Epithelial cell of proximal tubule (primary cell): Measurements from ENCODE around the gene FARSB. TPM values are rescaled to one million over a fixed set of nuclear protein-coding genes. Genes with fewer than 3 reads are reported as not detected.

Source experiments
- DNase-seq: peaks from one replicate; pipeline ENCODE4 v3.0.0-alpha.2; 2011; ENCODE audit warnings: low read depth
- H3K4me3 ChIP-seq: 2 replicates; pipeline ENCODE4 v1.5.1; 2011; ENCODE audit warnings: low read depth, mild to moderate bottlenecking, low read length
- total RNA-seq: library from RNA; depleted of rRNA; stranded (reverse); fragments of >200 nt; gene quantifications from 2 replicates; pipeline ENCODE4 v1.2.3, GENCODE V29; 2015
- TF ChIP-seq, protein P1 (sequence below): conservative IDR thresholded peaks from 2 replicates; pipeline ENCODE4 v1.5.1; 2012; ENCODE audit warnings: low read depth, mild to moderate bottlenecking, low read length

FARSB gene
- total RNA-seq, 1 donor from 2014 or later: 18.3 TPM

DNA sequence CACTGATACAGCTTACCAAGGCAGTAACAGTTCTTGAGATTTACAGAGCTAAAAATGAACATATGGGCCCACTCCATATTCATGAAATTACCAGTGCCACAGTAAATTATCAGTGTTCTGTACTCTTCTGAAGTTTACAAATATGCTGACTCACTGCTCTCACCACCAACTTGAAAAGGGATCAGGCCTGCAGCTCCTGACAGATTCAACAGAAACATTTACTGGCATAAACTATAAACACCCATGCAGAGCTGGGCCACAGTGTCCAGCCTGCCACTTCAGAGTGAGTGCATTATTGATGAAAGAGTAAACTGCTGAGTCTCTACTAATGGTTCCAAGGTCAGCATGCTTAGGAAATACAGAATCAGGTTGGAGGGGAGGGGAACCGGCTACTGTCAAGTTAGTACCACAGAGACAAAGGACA, 83.1 kb downstream of the FARSB start:
- TF ChIP-seq, protein P1, sequence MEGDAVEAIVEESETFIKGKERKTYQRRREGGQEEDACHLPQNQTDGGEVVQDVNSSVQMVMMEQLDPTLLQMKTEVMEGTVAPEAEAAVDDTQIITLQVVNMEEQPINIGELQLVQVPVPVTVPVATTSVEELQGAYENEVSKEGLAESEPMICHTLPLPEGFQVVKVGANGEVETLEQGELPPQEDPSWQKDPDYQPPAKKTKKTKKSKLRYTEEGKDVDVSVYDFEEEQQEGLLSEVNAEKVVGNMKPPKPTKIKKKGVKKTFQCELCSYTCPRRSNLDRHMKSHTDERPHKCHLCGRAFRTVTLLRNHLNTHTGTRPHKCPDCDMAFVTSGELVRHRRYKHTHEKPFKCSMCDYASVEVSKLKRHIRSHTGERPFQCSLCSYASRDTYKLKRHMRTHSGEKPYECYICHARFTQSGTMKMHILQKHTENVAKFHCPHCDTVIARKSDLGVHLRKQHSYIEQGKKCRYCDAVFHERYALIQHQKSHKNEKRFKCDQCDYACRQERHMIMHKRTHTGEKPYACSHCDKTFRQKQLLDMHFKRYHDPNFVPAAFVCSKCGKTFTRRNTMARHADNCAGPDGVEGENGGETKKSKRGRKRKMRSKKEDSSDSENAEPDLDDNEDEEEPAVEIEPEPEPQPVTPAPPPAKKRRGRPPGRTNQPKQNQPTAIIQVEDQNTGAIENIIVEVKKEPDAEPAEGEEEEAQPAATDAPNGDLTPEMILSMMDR: no peak
- no peak for DNase-seq
- no peak overlapping the region for H3K4me3 ChIP-seq

DNA sequence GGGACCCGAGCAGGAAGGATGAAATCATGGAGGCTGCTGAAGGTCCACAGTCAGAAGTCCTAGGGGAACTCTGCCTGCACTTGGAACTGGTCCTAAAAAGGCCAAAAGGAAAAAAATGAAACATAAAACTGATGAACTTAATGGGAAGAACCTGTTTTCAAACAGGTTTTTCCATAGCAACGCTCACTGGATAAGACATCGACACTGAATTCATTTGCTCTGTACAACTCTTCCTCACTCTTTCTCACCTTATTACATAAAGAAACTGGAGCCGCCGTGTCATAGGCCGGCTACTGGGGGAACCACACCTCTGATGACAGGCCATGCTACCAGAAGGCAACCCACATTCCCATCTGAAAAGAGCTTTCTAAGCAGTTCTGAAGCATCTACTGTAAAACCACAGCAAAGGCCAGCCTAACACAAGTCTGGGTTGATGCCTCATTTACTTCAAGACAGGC, 83.6 kb downstream of the FARSB start:
- H3K4me3 ChIP-seq: no peak overlapping the region
- DNase-seq: no peak
- TF ChIP-seq, protein P1: no peak

DNA sequence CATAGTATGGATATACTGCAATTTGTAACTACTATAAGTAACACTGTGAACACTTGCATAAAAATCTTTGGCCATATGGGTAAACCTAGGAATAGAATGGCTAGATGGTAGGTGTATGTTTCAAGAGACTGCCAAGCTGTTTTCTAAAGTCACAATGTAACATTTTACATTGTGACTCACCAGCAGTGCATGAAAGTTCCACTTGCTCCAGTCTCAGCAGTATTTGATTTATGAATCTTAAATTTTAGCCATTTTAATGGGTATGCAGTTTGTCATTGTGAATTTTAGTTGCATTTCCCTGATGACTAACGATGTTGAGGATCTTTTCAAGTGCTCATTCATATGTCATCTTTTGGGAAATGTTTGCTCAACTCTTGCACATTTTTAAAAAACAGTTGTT, 86.1 kb downstream of the FARSB start:
- TF ChIP-seq, protein P1: no peak
- DNase-seq: no peak
- no peak overlapping the region for H3K4me3 ChIP-seq

DNA sequence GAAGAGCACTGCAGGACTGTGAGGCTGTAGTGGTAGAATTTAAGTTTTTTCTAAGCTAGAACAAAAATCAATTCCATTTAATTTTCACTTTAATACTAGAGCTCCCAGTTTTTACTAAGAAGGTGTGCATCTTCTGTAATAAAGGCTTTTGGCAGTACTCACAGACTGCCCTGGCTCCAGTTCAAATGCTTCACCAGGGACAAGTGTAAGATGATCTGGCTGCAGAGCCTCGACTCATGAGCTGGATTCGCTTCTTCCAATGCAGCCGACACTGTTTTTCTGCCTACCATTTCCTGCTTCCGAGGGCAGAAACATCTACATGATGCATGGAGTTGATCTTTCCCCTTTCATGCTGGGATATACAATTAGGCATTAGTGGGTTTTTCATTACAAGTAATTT, 87.0 kb downstream of the FARSB start:
- TF ChIP-seq, protein P1: no peak
- DNase-seq: no peak
- no peak overlapping the region for H3K4me3 ChIP-seq

DNA sequence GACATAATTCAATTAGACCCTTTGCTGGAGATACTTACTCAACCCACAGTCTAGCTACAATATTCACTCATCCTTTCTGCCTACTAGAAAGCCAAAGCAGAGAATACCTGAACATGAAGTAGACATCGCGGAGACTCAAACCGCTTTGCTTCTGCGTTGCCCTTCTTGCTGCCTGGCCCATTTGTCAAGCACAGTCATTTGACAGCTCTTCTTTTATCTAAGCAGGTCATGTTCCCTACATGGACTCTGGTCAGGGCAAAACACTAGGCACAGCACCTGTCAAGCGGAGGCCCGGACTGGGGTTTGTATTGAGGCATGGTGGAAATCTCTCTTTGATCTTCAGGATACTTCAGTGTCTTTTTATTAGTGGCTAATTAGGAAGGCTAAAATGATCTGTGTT, 89.7 kb downstream of the FARSB start:
- TF ChIP-seq, protein P1: no peak
- H3K4me3 ChIP-seq: no peak overlapping the region
- no peak for DNase-seq

DNA sequence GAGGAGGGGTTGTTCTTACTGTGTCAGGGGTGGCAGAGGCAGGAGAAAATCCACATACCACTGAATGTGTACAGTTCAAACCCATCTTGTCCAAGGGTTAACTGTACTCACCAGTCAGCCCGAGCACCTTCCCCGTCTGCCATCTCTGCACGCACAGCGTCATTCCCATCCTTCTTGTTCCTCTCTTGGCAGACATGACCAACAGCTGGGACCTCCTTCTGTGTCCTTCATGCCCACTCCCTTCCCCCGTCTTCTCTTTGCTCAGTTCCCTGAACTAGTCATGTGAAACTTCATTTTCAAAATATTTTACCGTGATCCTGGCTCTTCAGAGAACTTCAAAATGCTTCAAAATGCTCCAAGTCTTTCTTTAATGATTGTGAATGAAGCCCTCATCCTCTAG, 92.0 kb downstream of the FARSB start:
- DNase-seq: no peak
- no peak overlapping the region for H3K4me3 ChIP-seq
- TF ChIP-seq, protein P1: no peak

DNA sequence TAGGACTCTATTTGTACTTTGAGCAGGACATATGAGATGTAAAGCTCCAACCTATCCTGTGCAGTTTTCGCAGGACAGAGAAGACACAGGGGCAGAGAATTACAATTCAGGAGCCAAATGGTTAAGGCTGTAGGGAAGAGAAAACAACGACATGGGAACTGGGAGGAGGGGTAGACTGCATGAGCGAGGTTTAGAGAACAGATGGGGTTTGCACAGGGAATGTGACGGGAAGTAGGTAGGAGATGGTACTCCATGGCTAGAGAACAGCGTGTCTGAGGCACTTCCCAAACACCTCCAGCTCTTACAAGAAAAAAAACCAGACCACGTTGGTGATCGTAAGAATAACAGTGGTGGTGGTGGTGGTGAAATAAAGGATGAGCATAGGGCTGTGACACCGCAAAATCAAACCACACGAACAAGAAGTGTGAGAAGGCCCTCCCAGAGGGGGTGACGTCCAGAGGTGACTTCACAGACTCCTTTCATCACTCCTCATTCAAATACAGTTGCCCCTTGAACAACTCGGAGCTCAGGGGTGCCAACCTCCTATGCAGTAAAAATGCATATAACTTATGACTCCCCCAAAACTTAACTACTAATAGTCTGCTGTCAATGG, 92.7 kb downstream of the FARSB start:
- H3K4me3 ChIP-seq: no peak overlapping the region
- DNase-seq: no peak
- TF ChIP-seq, protein P1: no peak
